ENCODE data around the gene KDM5B. TPM values are rescaled to one million over a fixed set of nuclear protein-coding genes. Genes with fewer than 3 reads are reported as not detected.

The KDM5B gene
- total and polyA plus RNA-seq, 2 of the 8 experiments (the other 6 are each of a cell fraction or from before 2014, with no cell fraction given): 73.3 to 210 TPM

DNA sequence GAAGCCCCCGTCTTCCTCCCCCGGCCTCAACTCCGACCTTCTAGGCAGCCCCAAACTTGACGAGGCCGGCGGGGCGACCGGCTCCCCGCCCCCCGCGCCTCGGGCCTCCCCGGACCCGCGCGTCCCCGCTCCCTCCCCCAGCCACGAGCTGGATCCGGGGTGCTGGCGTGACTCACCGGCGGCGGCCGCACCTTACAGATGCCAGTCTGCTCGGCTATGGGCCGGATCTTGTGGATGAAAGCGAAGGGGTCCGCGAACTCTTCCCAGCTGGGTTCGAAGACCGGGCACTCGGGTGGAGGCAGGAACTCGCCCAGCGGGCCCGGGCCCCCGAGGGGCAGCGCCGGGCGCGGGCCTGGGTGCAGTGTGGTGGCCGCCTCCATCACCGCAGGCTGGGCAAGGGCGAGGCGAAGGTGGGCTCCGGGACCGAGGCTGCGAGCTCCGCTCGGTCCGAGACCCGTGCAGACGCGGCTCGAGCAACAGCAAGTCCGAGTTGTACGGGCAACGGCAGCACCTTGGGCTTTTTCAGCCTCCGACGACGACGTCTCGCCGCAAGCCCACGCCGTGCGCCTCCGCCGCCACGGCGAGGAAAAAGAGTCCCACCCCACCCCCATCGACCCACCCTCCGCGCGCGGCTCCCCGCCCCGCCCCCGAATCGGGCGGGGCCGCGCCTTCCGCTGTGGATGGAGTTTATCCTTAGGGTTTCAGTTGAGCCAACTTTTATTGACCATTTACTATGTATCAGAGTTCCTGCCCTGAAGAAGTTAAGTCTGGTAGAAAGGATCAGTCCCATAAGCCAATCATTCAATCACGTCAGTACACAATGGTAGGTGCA is at the start of gene KDM5B (continued):
- TF ChIP-seq, protein P1, sequence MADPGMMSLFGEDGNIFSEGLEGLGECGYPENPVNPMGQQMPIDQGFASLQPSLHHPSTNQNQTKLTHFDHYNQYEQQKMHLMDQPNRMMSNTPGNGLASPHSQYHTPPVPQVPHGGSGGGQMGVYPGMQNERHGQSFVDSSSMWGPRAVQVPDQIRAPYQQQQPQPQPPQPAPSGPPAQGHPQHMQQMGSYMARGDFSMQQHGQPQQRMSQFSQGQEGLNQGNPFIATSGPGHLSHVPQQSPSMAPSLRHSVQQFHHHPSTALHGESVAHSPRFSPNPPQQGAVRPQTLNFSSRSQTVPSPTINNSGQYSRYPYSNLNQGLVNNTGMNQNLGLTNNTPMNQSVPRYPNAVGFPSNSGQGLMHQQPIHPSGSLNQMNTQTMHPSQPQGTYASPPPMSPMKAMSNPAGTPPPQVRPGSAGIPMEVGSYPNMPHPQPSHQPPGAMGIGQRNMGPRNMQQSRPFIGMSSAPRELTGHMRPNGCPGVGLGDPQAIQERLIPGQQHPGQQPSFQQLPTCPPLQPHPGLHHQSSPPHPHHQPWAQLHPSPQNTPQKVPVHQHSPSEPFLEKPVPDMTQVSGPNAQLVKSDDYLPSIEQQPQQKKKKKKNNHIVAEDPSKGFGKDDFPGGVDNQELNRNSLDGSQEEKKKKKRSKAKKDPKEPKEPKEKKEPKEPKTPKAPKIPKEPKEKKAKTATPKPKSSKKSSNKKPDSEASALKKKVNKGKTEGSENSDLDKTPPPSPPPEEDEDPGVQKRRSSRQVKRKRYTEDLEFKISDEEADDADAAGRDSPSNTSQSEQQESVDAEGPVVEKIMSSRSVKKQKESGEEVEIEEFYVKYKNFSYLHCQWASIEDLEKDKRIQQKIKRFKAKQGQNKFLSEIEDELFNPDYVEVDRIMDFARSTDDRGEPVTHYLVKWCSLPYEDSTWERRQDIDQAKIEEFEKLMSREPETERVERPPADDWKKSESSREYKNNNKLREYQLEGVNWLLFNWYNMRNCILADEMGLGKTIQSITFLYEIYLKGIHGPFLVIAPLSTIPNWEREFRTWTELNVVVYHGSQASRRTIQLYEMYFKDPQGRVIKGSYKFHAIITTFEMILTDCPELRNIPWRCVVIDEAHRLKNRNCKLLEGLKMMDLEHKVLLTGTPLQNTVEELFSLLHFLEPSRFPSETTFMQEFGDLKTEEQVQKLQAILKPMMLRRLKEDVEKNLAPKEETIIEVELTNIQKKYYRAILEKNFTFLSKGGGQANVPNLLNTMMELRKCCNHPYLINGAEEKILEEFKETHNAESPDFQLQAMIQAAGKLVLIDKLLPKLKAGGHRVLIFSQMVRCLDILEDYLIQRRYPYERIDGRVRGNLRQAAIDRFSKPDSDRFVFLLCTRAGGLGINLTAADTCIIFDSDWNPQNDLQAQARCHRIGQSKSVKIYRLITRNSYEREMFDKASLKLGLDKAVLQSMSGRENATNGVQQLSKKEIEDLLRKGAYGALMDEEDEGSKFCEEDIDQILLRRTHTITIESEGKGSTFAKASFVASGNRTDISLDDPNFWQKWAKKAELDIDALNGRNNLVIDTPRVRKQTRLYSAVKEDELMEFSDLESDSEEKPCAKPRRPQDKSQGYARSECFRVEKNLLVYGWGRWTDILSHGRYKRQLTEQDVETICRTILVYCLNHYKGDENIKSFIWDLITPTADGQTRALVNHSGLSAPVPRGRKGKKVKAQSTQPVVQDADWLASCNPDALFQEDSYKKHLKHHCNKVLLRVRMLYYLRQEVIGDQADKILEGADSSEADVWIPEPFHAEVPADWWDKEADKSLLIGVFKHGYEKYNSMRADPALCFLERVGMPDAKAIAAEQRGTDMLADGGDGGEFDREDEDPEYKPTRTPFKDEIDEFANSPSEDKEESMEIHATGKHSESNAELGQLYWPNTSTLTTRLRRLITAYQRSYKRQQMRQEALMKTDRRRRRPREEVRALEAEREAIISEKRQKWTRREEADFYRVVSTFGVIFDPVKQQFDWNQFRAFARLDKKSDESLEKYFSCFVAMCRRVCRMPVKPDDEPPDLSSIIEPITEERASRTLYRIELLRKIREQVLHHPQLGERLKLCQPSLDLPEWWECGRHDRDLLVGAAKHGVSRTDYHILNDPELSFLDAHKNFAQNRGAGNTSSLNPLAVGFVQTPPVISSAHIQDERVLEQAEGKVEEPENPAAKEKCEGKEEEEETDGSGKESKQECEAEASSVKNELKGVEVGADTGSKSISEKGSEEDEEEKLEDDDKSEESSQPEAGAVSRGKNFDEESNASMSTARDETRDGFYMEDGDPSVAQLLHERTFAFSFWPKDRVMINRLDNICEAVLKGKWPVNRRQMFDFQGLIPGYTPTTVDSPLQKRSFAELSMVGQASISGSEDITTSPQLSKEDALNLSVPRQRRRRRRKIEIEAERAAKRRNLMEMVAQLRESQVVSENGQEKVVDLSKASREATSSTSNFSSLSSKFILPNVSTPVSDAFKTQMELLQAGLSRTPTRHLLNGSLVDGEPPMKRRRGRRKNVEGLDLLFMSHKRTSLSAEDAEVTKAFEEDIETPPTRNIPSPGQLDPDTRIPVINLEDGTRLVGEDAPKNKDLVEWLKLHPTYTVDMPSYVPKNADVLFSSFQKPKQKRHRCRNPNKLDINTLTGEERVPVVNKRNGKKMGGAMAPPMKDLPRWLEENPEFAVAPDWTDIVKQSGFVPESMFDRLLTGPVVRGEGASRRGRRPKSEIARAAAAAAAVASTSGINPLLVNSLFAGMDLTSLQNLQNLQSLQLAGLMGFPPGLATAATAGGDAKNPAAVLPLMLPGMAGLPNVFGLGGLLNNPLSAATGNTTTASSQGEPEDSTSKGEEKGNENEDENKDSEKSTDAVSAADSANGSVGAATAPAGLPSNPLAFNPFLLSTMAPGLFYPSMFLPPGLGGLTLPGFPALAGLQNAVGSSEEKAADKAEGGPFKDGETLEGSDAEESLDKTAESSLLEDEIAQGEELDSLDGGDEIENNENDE (IDR thresholded peaks at IDR 0.05; ENCODE audit: insufficient replicate concordance, low read length): no peak
- TF ChIP-seq SAP30 (IDR thresholded peaks at IDR 0.05; ENCODE audit: insufficient read depth, insufficient replicate concordance, low read length) (no peak), SP4 (IDR thresholded peaks at IDR 0.05; ENCODE audit: low read length) (peak; percentile 70; the same call in 1 of the 2 replicates), EGR1 (IDR thresholded peaks at IDR 0.05; ENCODE audit: borderline replicate concordance, low read depth, low read length) (0 out of 2 replicates have a peak, but pooled peaks have one; percentile 12), RXRA (IDR thresholded peaks at IDR 0.05; ENCODE audit: insufficient read depth, low read depth, low read length) (no peak), CREB1 (IDR thresholded peaks at IDR 0.05) (peak; percentile 91)
- TF ChIP-seq, protein P2, sequence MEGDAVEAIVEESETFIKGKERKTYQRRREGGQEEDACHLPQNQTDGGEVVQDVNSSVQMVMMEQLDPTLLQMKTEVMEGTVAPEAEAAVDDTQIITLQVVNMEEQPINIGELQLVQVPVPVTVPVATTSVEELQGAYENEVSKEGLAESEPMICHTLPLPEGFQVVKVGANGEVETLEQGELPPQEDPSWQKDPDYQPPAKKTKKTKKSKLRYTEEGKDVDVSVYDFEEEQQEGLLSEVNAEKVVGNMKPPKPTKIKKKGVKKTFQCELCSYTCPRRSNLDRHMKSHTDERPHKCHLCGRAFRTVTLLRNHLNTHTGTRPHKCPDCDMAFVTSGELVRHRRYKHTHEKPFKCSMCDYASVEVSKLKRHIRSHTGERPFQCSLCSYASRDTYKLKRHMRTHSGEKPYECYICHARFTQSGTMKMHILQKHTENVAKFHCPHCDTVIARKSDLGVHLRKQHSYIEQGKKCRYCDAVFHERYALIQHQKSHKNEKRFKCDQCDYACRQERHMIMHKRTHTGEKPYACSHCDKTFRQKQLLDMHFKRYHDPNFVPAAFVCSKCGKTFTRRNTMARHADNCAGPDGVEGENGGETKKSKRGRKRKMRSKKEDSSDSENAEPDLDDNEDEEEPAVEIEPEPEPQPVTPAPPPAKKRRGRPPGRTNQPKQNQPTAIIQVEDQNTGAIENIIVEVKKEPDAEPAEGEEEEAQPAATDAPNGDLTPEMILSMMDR (IDR thresholded peaks at IDR 0.05; ENCODE audit: control extremely low read depth in 1 of 3, insufficient read depth in 1 of 3, low read depth in 1 of 3, low read length in 3 of 3): no peak

All from H1 (cell line).